ENCODE data around the gene PPID.
"Not testable (repeated sequence)": the region's sequence is repeated elsewhere in the genome, so short reads cannot be mapped to it uniquely, and the experiment has no call there.

The PPID gene

DNA sequence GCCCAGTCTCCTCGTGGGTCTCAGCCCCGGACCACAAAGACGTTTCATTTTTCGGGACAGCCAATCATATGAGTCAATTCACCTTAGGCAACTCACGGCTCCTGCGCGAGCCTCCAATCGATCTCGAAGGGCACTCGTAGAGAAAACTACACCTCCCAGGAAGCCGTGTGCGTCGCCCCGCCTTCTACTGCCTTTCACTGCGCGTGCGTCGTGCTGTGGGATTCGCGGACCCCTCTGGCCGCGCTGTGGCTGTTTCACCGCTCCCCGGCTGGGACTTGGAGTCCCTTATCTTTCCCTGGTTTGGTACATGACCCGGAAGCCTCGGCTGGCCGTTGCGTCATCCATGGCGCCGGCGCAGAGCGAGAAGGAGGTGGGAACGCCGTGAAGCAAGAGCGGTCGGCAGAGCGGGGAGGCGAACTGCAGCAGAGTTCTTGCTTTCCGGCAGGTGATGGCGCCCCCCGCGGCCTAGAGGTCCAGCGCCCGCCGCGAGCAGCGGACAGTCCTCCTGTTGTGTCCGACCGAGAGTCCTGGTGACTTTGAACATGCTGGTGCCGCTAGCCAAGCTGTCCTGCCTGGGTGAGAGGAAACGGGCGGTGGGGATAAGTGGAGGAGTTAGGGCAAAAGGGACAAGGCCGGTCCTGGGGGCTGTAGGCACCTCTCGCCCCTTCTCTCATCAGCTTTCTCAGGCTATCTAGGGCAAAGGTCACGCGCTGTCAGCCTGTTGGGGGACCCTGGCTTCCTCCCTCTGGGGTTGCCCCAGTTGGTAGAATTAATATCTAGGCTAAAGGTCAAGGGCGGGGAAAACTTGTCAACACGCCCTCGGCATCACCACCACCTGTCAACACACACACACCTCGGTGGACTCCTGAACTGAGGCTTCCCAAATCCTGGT is 51.0 kb downstream of the PPID start, which contains the start of gene ETFDH:
Gene ETFDH (plus strand): TSS at position 382 of the 892 bp plus-strand sequence. CDS start 161 bp downstream, at position 543.
- peak; percentile 98 for DNase-seq (ENCODE audit: low read depth, low spot score)
- H3K4me3 ChIP-seq (ENCODE audit: low read length), result peak within 1 kb of the TSS; percentile 77

DNA sequence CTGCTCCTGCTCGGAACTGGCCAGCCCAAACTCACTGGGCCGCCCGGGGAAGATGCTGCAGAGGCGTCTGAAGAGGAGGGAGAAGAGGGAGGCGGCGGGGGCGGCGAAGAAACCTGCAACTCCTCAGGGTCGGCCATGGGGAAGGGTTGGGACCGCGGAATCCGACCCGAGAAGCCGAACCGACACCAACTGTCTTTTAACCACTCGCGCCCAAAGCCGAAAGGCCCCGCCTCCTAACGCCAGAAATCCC is 51.6 kb downstream of the PPID start, which contains the start of gene C4orf46:
Gene C4orf46 (minus strand): TSS at position 223 of the 250 bp plus-strand sequence. CDS start 86 bp downstream, at position 137.
- no peak for DNase-seq (ENCODE audit: low read depth, low spot score)
- peak within 1 kb of the TSS; percentile 77 for H3K4me3 ChIP-seq (ENCODE audit: low read length)

DNA sequence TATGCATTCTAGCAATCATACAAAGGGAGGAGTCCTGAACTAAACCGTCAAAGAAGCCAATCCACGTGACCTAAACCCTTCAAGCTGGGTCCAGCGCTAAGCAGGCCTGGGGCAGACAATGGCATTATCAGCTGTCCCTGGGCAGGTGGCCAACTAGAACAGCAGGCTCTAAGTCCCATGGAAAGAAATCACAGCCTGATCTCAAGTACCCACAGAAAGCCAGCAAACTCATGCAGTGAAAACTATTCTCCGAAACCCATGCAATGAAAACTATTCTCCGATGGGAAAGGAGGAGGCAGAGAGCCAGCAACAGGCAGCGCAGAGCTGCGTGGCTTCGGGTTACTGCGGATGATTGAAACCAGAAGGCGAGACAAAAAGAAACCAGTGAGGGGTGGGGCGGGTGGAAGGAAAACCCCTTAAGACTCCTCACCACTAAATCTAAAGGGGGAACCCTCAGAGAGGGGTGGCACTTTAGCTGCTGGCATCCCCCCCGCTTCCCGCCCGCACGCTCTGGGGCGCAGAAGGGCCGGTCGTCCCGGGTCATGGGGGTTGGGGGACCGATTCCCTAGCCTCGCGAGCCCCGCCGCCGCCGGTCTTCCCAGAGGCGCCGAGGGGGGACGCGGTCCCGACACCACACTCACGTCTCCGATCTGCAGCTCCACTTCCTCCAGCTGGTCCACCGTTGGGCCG is 52.1 kb downstream of the PPID start:
- H3K4me3 ChIP-seq (ENCODE audit: low read length), result peak overlapping the region; percentile 77
- DNase-seq (ENCODE audit: low read depth, low spot score), result peak; percentile 25

DNA sequence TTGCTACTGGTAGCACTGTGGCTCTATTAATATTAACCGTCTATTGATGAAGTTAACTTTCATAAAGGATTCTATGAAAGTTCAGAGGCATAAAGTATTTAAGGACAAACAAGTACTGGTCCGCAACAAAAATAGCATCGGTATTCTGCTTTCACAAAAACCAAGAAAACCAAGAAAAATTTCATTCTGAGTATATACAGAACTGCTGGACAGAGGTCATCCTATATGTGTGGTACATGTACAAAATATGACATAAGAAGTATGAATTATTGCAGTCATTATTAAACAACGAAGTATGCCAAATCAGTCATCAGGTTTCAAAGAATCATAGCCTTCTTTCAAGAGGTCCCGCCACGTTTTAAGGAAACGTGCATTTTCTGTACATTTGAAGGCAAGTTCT is 53.9 kb downstream of the PPID start:
- DNase-seq (ENCODE audit: low read depth, low spot score), result no peak
- no peak overlapping the region for H3K4me3 ChIP-seq (ENCODE audit: low read length)

DNA sequence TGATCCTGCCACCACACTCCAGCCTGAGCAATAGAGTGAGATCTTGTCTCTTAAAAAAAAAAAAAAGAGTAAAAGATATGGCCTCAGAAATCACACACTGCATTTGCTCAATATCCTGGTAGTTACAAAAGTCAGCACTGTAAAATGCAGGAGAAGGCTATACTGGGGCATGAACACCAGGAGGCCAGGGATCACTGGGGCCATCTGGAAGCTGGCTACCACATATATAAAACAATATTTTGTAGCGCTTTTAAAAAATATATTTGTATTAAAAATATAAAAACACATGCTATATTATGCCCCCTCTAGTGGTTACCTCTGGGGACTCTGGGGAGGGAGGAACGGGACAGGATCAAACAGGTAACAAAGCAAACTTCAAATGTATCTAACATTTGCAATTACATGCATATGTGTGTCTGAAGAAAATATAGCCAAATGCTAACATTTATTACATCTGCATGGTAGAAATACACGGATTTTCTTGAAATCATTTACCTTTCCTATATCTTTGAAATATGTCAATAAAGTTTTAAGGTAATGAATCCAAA is 55.5 kb downstream of the PPID start:
- DNase-seq (ENCODE audit: low read depth, low spot score), result peak; percentile 36
- no peak overlapping the region for H3K4me3 ChIP-seq (ENCODE audit: low read length)

DNA sequence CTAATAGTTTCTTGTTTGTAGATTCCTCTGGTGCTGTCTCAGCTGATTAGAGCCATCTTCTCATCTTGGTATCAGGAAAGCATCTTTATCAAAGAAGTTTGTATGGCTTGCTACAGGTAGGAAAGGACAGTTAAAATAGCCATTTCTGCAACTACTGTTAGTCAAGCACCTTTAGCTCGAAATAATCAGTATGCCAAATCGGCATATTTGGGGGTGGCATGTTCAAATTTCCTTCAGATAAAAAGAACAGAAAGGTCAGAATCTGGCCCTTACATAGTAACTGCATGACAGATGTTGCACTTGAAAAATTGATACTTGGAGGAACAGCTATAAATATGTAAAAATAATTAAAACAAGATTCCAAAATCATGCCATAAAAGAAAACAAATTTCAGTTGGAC is 56.3 kb downstream of the PPID start:
- H3K4me3 ChIP-seq (ENCODE audit: low read length), result no peak overlapping the region
- no peak for DNase-seq (ENCODE audit: low read depth, low spot score)

DNA sequence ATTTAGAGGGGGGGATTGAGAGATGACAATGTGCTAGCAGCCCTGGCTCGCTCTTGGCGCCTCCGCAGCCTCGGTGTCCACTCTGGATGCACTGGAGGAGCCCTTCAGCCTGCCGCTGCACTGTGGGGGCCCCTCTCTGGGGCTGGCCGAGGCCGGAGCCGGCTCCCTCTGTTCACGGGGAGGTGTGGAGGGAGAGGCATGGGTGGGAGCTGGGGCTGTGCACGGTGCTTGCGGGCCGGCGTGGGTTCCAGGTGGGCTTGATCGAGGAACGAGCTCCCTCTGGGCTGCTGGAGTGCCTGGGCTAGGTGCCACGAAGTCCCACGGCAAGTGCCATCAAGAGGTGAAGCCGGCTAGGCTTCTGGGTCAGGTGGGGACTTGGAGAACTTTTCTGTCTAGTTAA is 58.4 kb downstream of the PPID start:
- no peak overlapping the region for H3K4me3 ChIP-seq (ENCODE audit: low read length)
- DNase-seq (ENCODE audit: low read depth, low spot score), result no peak

DNA sequence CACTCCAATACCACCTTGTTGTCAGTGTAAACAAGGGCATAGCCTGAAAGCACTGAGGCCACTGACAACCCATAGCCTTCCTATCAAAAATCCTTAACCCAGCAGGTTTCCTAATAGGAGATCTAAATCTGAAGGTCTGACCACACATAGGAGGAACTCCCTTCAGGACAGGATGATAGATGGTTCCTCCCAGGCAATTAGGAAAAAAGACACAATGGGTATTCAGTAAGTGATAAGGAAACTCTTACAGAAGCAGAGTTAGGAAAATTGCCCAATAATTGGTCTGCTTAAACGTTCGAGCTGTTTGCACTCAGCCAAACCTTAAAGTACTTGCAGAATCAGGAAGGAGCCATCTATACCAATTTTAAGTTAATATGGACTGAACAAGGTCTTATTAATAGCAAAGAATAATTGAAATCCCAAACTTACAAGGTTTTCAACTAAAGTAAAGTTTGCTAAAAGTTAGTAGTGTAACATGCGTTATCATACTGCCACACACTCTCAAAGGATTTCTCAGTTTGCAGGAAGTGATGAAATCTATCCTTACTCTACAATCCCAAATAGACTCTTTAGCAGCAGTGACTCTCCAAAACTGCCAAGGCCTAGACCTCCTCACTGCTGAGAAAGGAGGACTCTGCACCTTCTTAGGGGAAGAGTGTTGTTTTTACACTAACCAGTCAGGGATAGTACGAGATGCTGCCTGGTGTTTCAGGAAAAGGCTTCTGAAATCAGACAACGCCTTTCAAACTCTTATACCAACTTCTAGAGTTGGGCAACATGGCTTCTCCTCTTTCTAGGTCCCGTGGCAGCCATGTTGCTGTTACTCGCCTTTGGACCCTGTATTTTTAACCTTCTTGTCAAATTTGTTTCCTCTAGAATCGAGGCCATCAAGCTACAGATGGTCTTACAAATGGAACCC is 59.2 kb downstream of the PPID start:
- DNase-seq (ENCODE audit: low read depth, low spot score); H3K4me3 ChIP-seq (ENCODE audit: low read length): not testable (repeated sequence)

DNA sequence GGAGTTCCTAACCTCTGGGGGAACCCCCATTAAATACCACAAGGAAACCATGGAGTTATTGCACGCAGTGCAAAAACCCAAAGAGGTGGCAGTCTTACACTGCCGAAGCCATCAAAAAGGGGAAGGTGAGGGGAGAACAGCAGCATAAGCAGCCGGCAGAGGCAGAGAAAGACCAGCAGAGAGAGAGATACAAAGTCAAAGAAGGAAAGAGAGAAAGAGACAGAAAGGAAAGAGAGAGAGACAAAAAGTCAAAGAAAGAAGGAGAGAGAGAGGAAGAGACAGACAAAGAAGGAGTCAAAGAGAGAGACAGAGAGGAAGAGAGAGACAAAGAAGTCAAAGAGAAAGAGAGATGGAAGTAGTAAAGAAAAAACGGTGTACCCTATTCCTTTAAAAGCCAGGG is 59.9 kb downstream of the PPID start:
- not testable (repeated sequence) for H3K4me3 ChIP-seq (ENCODE audit: low read length); DNase-seq (ENCODE audit: low read depth, low spot score)

All from Jurkat, Clone E6-1 (cell line).